Vagina (tissue), 2 donors: ENCODE measurements around the gene DDX27.

ENCODE experiments used
- CTCF ChIP-seq, 3 experiments: fragments of 450-650 bp in 2 of 3; fragments of 200-600 bp in 1 of 3; sonication (generic) in 1 of 3; IDR thresholded peaks; one replicate each; pipeline ENCODE4 v1.5.1; 2017 to 2019; ENCODE audit warnings: antibody characterized with exemption in 3 of 3, mild to moderate bottlenecking in 2 of 3, moderate library complexity in 2 of 3
- POLR2A ChIP-seq, 2 donors: fragments of 450-650 bp; IDR thresholded peaks; one replicate each; pipeline ENCODE4 v1.6.1; 2017; ENCODE audit warnings: antibody characterized with exemption in 2 of 2, mild to moderate bottlenecking in 2 of 2, moderate library complexity in 2 of 2
- POLR2AphosphoS5 ChIP-seq, 2 donors: sonication (generic); formaldehyde crosslinking; IDR thresholded peaks; one replicate each; pipeline ENCODE4 v1.9.0; 2017; ENCODE audit warnings: antibody characterized with exemption in 2 of 2, mild to moderate bottlenecking in 2 of 2, low read depth in 1 of 2; ENCODE audit not compliant: insufficient read depth in 1 of 2

- no peak for TF ChIP-seq POLR2A (IDR thresholded peaks at IDR 0.05)
- TF ChIP-seq CTCF (IDR thresholded peaks at IDR 0.05) = no peak
- no peak for TF ChIP-seq POLR2AphosphoS5 (IDR thresholded peaks at IDR 0.05; ENCODE audit: insufficient read depth in 1 of 2, low read depth in 1 of 2)
Observed at GRCh38 chr20:49171909-49172308, 47.3 kb upstream of the DDX27 start.
